Measurements from ENCODE around the gene SLC9A9.

GRCh38 chr3:143634427-143634826, 213.8 kb downstream of the SLC9A9 start:
- TF ChIP-seq POLR2A (IDR thresholded peaks at IDR 0.05; ENCODE audit: low read length) (no peak), GATA1 (IDR thresholded peaks at IDR 0.05; ENCODE audit: low read depth, low read length) (no peak)
